Tongue (tissue), 2 donors: ENCODE measurements around the gene GPBP1. TPM values are rescaled to one million over a fixed set of nuclear protein-coding genes. Genes with fewer than 3 reads are reported as not detected.
"Not testable (repeated sequence)": the region's sequence is repeated elsewhere in the genome, so short reads cannot be mapped to it uniquely, and the experiment has no call there.

Experiments used
- DNase-seq: peaks from one replicate; pipeline ENCODE4 v3.0.0-alpha.2; 2015
- total RNA-seq: library from RNA; depleted of rRNA; stranded (reverse); fragments of >200 nt; gene quantifications from one replicate; pipeline ENCODE4 v1.2.3, GENCODE V29; 2014

The GPBP1 gene
- total RNA-seq, 1 donor from 2014 or later, result 115 TPM

DNA sequence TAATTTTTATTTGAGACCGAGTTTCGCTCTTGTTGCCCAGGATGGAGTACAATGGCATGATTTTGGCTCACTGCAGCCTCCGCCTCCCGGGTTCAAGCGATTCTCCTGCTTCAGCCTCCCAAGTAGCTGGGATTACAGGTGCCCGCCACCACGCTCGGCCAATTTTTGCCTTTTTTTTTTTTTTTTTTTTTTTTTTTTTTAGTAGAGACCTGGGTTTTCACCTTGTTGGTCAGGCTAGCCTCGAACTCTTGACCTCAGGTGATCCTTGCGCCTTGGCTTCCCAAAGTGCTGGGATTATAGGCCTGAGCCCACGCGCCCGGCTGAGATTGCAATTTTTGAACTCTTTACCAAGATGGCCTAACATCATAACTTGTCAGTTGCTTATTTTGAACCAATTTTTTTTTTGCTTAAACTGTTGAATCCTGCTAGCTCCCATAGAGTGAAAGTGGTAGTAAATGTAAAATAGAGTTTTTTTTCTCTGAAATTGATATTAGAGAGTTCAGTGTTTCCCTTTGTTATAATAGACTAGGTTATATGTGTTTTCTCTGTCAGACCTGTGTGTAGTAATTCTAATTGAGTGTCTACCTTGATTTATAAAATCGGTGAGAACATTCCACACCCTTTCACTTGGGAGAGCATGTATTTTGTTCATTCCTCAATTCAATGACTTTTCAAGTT is 3.8 kb downstream of the GPBP1 start:
- no peak for DNase-seq

DNA sequence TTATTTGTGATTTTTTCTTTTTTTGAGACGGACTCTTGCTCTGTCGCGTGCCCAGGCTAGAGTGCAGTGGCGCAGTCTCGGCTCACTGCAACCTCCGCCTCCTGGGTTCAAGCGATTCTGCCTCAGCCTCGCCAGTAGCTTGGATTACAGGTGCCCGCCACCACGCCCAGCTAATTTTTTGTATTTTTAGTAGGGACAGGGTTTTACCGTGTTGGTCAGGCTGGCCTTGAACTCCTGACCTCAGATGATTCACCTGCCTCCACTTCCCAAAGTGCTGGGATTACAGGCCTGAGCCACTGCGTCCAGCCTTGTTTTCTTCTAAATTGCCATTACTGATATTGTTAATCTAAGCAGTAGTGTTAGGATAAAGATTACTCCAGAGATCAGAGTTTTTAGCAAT is 4.4 kb downstream of the GPBP1 start:
- not testable (repeated sequence) for DNase-seq

DNA sequence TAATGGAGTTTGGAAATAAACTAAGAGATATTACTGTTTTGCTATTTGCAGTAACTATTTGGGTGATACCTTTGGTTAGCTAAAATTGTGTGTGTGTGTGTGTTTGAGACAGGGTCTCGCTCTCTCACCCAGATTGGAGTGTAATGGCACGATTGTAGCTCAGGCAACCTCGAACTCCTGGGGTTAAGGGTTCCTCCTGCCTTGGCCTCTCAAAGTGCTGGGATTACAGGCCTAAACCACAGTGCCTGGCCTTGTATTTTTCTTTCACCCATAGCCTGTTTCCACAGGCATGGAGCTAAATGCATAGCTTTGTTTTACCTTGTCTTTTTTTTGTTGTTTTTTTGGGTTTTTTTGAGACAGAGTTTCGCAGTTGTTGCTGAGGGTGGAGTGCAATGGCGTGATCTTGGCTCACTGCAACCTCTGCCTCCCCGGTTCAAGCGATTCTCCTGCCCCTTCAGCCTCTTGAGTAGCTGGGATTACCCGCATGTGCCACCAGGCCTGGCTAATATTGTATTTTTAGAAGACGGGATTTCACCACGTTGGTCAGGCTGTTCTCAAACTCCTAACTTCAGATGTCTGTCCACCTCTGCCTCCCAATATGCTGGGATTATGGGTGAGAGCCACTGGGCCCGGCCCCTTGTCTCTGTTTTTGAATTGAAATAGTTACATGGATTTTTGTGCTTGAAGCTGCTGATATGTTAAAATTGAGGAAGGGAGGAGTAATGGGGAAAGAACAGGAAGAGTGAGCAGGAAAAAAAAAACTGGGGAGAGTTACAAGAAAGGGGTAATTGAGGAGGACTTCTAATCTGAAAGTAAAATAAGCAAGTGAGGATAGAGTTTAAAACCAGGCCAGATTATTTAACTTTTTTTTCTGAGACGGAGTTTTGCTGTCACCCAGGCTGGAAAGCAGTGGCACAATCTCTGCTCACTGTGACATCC is 5.7 kb downstream of the GPBP1 start:
- DNase-seq, result no peak

DNA sequence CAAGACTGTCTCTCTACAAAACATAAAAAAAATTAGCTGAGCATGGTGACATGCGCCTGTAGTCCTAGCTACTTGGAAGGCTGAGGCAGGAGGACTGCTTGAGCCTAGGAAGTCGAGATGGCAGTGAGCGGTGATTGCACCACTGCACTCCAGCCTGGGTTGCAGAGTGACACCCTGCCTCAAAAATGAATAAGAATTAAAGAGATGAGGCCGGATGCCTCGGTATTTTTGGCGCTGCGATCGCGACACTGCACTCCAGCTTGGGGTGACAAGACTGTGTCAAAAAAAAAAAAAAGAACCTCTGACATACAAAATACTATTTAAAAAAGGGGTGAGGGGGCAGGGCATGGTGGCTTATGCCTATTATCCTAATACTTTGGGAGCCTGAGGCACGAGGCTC is 7.3 kb downstream of the GPBP1 start:
- no peak for DNase-seq

DNA sequence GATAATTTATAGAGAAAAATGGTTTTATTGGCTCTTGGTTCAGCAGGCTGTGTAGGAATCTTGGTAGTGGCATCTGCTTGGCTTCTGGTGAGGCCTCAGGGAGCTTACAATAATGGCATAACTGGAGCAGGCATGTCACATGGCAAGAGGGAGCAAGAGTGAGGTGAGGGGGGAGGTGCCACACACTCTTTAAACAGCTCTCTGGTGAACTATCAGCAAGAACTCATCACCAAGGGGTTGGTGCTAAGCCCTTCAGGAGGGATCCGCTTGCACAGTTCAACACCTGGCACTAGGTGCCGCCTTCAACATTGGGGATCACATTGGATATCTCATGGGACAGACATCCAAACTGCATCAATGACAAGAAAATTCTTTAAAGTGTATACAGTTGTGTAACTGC is 10.5 kb downstream of the GPBP1 start:
- no peak for DNase-seq

DNA sequence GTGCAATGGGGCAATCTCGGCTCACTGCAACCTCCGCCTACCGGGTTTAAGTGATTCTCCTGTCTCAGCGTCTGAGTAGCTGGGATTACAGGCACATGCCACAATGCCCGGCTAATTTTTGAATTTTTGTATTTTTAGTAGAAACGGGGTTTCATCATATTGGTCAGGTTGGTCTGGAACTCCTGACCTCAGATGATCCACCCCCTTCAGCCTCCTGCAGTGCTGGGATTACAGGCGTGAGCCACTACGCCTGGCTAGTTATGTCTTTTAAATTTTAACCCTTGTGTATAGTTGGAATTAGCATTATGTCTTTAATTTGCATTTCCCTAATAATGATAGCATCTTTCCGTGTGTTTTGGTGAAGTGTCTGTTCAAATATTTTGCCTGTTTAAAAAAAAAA is 11.5 kb downstream of the GPBP1 start:
- DNase-seq, result no peak

DNA sequence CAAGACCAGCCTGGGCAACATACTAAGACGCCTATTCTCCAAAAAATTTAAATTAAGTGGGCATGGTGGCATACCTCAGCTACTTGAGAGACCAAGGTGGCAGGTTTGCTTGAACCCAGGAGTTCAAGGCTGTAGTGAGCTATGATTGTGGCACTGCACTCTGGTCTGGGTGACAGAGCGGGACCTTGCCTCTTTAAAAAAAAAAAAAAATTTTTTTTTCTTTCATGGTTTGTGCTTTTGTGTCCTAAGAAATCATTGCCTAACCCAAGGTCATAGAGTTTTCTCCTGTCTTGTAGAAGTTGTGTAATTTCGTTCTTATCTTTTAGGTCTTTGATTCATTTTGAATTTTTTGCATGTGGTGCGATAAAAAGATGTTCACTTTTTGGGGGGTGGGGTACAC is 12.3 kb downstream of the GPBP1 start:
- no peak for DNase-seq

DNA sequence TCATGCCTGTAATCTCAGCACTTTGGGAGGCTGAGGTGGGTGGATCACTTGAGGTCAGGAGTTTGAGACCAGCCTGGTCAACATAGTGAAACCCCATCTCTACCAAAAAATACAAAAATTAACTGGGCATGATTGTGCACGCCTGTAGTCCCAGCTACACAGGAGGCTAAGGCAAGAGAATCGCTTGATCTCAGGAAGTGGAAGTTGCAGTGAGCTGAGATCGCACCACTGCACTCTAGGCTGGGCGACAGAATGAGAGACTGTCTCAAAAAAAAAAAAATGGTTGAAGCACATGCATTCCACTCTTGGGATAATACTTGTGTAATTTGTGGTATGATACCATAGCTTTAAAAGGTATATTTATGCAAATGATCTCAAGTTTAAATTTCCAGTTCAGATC is 14.1 kb downstream of the GPBP1 start:
- not testable (repeated sequence) for DNase-seq

DNA sequence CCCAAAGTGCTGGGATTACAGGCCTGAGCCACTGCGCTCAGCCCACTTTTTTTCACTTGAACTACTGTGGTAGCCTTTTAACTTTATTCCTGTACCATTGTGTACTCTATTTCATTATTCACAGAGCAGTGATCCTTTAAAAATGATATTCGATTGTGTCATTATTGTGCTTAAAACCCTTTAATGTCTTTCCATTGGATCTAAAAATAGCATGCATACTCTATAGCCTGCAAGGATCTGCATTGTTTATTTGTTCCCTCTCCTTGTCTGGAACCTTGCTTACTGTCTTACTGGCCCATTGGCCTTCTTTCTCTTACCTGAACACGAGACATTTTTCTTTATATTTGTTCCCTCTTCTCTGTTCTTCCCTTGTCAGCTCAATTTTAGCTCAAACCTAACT is 15.7 kb downstream of the GPBP1 start:
- no peak for DNase-seq

DNA sequence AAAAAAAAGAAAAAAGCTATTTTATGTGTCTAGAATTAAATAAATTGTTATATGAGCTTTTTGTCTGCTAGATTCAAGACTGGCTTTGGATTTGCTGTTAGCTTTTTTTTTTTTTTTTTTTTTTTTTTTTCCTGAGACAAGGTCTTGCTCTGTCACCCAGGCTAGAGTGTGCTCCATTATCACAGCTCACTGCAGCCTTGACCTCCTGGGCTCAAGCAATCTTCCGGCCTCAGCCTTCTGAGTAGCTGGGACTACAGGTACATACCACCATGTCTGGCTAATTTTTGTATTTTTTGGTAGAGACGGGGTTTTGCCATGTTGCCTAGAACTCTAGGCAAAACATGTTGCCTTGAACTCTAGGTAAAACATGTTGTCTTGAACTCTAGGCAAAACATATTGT is 16.7 kb downstream of the GPBP1 start:
- DNase-seq, result no peak

DNA sequence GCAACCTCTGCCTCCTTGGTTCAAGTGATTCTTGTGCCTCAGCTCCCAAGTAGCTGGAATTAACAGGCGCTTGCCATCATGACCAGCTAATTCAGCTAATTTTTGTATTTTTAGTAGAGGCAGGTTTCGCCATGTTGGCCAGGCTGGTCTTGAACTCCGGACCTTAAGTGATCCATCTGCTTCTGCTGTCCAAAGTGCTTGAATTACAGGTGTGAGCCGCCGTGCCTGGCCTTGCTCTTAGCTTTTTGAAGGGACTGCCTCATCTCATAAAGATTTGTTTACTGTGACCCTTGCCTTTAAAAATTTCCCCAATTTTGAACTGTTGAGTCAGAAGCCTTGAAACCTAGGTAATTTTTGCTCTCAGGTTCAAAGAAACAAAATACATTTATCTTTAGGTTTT is 17.3 kb downstream of the GPBP1 start:
- no peak for DNase-seq

DNA sequence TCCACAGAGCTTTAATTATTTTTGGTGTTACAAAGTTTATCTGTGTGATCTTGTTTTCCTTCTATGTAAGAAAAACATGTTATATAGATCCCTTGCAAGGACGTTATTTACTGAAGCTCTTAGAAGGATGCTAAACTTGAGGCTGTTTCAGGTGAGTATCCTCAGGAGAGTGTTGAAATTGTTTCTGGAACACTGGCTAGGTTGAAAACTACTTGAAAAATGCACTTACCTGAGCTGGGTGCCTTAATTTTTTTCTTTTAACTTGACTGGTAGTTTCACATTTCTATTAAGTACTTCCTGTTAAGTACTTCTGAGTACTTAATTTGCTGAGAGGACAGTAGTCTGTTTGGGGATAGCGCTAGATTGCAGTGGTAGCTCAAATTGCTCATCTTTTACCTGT is 18.1 kb downstream of the GPBP1 start:
- no peak for DNase-seq

DNA sequence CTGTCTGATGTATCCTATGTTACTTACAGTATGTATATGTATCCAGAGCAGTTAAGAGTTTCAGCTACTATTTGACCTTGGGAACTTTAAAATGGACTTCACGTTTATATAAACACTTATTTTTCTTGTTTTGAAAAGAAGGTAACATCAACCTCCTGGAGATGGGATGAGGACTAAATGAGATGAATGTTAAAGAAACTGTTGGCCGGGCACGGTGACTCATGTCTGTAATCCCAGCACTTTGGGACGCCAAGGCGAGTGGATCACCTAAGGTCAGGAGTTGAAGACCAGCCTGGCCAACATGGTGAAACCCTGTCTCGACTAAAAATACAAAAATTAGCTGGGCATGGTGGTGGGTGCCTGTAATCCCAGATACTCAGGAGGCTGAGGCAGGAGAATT is 19.0 kb downstream of the GPBP1 start:
- DNase-seq, result not testable (repeated sequence)

DNA sequence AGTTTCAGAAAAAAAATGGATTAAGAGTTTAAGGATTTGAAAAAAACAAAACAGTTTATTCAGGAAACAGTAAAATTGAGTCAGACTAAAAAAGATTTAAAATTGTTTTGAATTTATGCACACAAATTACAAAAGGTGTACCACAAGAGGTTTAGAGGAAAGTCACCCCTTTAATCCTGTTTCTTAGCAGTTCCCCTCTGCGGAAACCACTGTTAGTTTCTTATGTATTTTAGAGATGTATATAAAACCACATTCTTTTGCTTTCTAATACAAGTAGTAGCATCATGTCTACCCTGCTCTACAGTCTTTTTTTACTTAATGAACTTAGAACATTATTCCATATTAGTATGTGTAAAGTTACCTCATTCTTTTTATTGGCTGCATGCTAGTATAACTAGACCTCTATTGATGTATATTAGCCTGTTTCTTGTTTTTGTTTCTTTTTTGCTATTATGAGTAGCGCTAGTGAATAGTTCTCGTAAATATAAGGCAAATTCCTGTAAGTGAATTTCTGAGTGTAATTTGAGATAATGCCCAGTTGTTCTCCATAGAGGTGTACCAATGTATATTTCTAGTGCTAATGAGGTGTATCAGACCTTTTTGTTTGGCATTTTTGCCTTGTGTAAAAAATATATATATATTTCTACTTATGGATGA is 20.0 kb downstream of the GPBP1 start:
- no peak for DNase-seq

DNA sequence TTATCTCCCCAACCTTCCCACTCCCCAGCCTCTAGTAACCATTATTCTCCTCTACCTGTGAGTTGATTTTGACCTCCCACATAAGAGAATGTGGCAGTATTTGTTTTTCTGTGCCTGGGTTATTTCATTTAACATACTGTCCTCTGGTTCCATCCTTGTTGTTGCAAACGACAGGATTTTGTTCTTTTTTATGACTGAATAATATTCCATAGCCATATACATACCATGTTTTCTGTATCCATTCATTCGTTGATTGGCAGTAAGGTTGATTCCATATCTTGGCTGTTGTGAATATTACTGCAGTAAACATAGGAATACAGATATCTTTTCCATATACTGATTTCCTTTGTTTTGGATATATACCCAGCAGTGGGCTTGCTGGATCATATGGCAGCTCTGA is 20.8 kb downstream of the GPBP1 start:
- no peak for DNase-seq

DNA sequence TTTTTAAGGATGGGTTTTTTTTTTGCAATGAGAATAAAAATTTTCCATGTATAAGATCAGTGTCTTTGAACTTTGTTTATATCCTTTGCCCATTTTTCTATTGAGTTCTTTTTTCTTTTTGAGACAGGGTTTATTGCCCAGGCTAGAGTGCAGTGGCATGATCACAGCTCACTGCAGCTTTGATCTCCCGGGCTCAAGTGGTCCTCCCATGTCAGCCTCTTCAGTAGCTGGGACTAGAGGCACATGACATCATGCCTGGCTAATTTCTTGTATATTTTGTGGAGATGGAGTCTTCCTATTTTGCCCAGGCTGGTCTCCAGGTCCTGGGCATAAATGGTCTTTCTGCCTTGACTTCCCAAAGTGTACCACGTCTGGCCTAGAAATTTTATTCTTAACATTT is 21.2 kb downstream of the GPBP1 start:
- no peak for DNase-seq

DNA sequence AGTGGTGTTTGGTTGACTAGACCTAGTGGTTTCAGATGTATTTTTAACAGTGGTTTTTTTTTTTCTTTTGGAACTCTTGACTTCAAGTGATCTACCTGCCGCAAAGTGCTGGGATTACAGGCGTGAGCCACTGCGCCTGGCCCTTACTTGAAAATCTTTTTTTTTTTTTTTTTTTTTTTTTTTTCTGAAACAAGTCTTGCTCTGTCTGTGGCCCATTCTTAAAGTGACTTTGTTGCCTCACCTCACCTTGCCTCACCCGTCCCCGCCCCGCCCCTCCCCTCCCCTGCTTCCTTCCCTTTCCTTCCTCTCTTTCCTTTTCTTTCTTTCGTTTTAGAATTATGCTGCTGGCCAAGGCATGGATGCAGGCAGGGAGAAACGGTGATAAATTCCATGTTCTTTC is 26.0 kb downstream of the GPBP1 start:
- DNase-seq, result no peak

DNA sequence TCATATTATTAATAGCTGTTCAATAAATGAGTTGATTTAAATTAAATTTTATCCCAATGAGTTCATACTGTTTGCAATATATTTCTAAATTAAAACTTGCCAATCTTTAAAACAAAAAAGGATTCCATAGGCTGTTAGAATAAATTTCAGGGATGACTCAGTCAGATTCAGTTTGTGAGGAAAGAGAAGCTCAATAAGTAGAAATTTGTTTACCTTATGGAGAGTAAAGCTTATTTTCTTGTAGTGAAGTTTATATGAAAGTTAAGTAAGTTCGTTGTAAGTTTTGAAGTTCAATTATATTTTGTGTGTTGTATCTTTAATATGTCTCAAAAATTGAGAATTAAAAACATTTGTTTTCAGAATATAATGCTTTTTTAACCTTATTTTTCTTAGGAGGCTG is 29.0 kb downstream of the GPBP1 start:
- no peak for DNase-seq

DNA sequence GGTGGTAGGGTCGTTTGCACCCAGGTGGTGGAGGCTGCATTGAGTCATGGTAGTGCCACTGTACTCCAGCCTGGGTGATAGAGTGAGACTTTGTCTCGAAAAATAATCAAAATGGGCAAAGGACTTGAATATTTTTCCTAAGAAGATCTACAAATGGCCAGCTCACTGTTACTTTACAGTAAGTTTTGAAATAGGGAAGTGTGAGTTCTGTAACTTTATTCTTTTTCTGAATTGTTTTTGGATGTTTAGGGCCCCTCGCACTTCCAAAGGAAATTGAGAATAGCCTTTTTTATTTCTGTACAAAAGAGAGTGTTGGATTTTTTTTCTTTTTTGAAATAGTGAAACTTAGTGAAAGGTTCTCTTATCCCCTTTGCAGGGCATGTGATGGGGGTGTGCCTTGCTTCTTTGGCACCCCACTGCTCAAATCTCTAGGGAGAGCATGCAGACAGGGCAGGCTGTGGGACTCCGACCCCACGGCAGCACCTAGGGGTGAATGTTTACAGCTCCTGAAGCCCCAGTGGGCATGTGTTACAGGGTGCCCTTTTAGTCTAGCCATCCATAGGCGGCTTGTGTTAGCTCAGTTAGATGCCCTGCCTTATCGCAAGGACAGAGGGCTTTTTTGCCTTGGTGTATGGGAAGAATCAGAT is 33.3 kb downstream of the GPBP1 start:
- no peak for DNase-seq

DNA sequence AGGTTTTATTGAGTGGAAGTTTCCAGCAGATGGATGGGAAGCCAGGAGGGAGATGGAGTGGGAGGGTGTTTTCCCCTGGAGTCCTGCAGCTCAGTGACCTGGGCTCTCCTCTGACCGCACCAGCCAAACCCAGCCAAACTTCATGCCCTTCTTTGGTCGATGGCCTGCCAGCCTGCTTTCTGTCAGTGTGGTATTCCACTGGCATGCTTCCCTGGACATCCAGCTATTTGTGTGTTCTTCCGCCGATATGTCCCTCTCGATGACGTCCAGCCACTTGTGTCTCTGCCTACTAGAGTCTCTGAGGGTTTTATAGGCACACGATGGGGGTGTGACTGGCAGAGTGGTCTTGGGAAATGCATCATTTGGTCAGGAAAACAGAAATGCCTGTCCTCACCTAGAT is 33.8 kb downstream of the GPBP1 start:
- DNase-seq, result no peak

DNA sequence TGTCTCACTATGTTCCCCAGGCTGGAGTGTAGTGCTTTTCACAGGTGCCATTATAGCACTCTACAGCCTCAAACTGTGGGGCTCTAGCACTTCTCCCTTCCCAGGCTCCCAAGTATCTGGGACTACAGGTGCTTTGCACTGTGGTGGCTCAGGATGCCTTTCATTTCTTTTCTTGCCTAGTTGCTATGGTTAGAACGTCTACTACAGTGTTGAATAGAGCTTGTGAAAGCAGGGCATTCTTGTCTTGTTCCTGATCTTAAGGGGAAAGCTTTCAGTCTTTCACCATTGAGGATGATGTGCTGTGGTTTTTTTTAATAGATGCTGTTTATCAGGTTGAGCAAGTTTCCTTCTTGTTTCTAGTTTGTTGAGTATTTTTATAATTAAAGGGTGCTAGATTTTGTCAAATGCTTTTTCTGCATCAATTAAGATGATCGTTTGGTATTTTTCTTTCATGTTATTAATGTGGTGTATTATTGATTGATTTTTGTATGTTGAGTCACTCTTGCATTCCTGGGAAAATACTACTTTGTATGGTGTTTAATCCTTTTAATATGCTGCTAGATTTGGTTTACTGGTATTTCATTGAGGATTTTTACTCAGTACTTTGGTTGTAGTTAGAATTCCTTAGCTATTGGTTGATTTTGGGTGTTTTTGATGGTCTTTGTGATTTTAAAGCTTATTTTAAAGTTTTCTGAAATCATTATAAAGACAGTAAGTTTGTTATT is 35.6 kb downstream of the GPBP1 start:
- DNase-seq, result no peak

DNA sequence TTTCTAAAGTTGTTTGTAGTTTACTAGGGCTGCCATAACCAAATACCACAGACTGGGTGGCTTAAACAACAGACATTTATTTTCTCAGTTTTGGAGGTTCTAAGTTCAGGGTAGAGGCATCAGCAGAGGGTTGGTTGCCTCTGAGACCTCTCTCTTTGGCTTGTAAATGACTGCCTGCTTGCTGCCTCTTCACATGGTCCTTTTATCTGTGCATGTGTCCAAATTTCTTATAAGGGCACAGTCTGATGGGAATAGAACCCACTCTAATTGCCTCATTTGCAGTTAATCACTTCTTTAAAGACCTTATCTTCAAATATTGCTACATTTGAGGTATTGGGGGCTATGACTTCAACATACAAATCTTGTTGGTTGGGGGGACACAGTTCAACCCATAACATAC is 36.8 kb downstream of the GPBP1 start:
- no peak for DNase-seq
